ENCODE data around the gene PACSIN1.

The PACSIN1 gene

GRCh38 chr6:34526992-34527728, 61.3 kb downstream of the PACSIN1 start:
- peak; percentile 94 to 97 for DNase-seq (ENCODE audit: extremely low read depth in 1 of 2, low read depth in 1 of 2)

GRCh38 chr6:34527751-34528670, 62.1 kb downstream of the PACSIN1 start:
- DNase-seq (ENCODE audit: extremely low read depth in 1 of 2, low read depth in 1 of 2) = no peak

GRCh38 chr6:34528996-34529664, 63.3 kb downstream of the PACSIN1 start:
- no peak for DNase-seq (ENCODE audit: extremely low read depth in 1 of 2, low read depth in 1 of 2)

GRCh38 chr6:34529665-34530327, 63.9 kb downstream of the PACSIN1 start:
- DNase-seq (ENCODE audit: extremely low read depth in 1 of 2, low read depth in 1 of 2) = no peak

- no peak for DNase-seq (ENCODE audit: extremely low read depth in 1 of 2, low read depth in 1 of 2)
These were observed 65.0 kb downstream of the PACSIN1 start for GRCh38 chr6:34530753-34531365.

- DNase-seq (ENCODE audit: extremely low read depth in 1 of 2, low read depth in 1 of 2) = no peak
These were observed 65.8 kb downstream of the PACSIN1 start for GRCh38 chr6:34531580-34532201.

- no peak for DNase-seq (ENCODE audit: extremely low read depth in 1 of 2, low read depth in 1 of 2)
These were observed 66.4 kb downstream of the PACSIN1 start for GRCh38 chr6:34532230-34532629.

GRCh38 chr6:34534146-34534545, 68.3 kb downstream of the PACSIN1 start:
- no peak for DNase-seq (ENCODE audit: extremely low read depth in 1 of 2, low read depth in 1 of 2)

GRCh38 chr6:34534656-34535055, 68.8 kb downstream of the PACSIN1 start:
- no peak for DNase-seq (ENCODE audit: extremely low read depth in 1 of 2, low read depth in 1 of 2)

GRCh38 chr6:34535199-34535598, 69.3 kb downstream of the PACSIN1 start:
- DNase-seq (ENCODE audit: extremely low read depth in 1 of 2, low read depth in 1 of 2) = no peak

GRCh38 chr6:34535646-34536045, 69.8 kb downstream of the PACSIN1 start:
- no peak for DNase-seq (ENCODE audit: extremely low read depth in 1 of 2, low read depth in 1 of 2)

- DNase-seq (ENCODE audit: extremely low read depth in 1 of 2, low read depth in 1 of 2) = no peak
These were observed 70.5 kb downstream of the PACSIN1 start for GRCh38 chr6:34536251-34536958.

GRCh38 chr6:34536959-34537848, 71.3 kb downstream of the PACSIN1 start:
- DNase-seq (ENCODE audit: extremely low read depth in 1 of 2, low read depth in 1 of 2) = no peak

GRCh38 chr6:34537922-34538550, 72.2 kb downstream of the PACSIN1 start:
- no peak for DNase-seq (ENCODE audit: extremely low read depth in 1 of 2, low read depth in 1 of 2)

- no peak for DNase-seq (ENCODE audit: extremely low read depth in 1 of 2, low read depth in 1 of 2)
These were observed 72.7 kb downstream of the PACSIN1 start for GRCh38 chr6:34538581-34538980.

- no peak for DNase-seq (ENCODE audit: extremely low read depth in 1 of 2, low read depth in 1 of 2)
These were observed 73.3 kb downstream of the PACSIN1 start for GRCh38 chr6:34539181-34539580.

- DNase-seq (ENCODE audit: extremely low read depth in 1 of 2, low read depth in 1 of 2) = no peak
These were observed 74.3 kb downstream of the PACSIN1 start for GRCh38 chr6:34540222-34540621.

- DNase-seq (ENCODE audit: extremely low read depth in 1 of 2, low read depth in 1 of 2) = no peak
These were observed 75.0 kb downstream of the PACSIN1 start for GRCh38 chr6:34540841-34541240.

All from activated CD8-positive, alpha-beta memory T cell treated with anti-CD3 and anti-CD28 coated beads for 1 hour (primary cell).